ENCODE data around the gene COPS8.

The COPS8 gene

GRCh38 chr2:237097326-237097910 lies 11.7 kb downstream of the COPS8 start:
- no peak overlapping the region for H2AFZ ChIP-seq (ENCODE audit: low read length)
- H3K9me3 ChIP-seq (ENCODE audit: insufficient read depth, low read depth, low read length): no peaks in the 10 kb centered on the region
- H3K36me3 ChIP-seq (ENCODE audit: insufficient read depth, low read length): peaks cover 66% of the 10 kb centered on the region; the same call in 1 of the 2 replicates
- no peaks in the 10 kb centered on the region for H3K9me2 ChIP-seq (replicated peaks; ENCODE audit: low read depth, low read length)
- peaks cover 2% of the 10 kb centered on the region for H4K20me1 ChIP-seq (ENCODE audit: insufficient read depth, low read length, poor library complexity, severe bottlenecking)
- no peaks in the 10 kb centered on the region for H3F3A ChIP-seq (ENCODE audit: low read depth)
- TF ChIP-seq EZH2phosphoT487 (IDR thresholded peaks at IDR 0.05; ENCODE audit: borderline replicate concordance) (no peak), CTCF (conservative IDR thresholded peaks at IDR 0.05; ENCODE audit: low read length) (no peak)
- H3K27me3 ChIP-seq (ENCODE audit: insufficient read depth, low read length, poor library complexity, severe bottlenecking): no peaks in the 10 kb centered on the region
- H3K4me2 ChIP-seq (ENCODE audit: low read depth, low read length, poor library complexity, severe bottlenecking): no peak overlapping the region
- H3K4me3 ChIP-seq (ENCODE audit: low read length, poor library complexity, severe bottlenecking): no peak overlapping the region
- H3K9ac ChIP-seq (ENCODE audit: low read depth, low read length, poor library complexity, severe bottlenecking): no peak overlapping the region
- 0 out of 2 replicates have a peak, but pooled peaks cover 4% of the 10 kb centered on the region for H3K79me2 ChIP-seq (ENCODE audit: insufficient read depth, low read length)
- H3K4me1 ChIP-seq (ENCODE audit: insufficient read depth, low read length, poor library complexity, severe bottlenecking): no peaks in the 10 kb centered on the region

DNA sequence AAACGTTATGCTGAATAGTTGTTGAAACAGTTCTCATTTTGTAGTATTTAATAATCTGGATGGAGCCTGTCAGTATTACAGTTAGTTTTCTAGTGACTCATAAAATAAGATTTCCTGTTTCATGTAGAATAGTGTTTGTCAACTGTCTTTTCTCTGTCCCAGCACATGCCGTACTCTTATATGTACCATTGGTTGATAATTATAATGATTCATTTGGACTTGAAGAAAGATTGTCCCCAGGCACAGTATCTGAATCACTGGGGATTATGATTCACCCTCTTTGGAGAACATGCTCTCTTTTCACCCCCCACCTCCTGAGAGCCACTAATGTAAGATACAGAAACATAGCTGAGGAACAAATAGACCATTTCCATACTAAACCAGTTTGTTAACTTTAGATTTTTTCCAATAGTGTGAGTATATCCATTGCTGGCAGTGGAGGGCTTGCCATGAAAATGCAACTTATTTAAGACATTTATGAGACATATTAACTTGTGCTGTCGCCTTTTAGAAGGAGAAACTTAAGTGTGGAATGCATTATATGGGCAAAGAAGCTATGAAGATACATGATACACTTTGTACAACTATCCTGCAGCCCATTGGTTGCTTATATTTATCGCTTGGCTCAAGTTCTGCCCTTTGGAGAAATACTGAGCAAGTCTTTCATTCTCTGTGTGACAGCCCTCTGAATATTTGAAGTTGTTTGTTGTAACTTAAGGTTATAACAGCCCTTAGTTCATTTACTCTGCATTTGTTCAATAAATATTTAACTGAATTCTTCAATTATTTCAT lies 12.4 kb downstream of the COPS8 start:
- Histone ChIP-seq H3K9me2 (replicated peaks; ENCODE audit: low read depth, low read length) (no peaks in the 10 kb centered on the region), H3K4me3 (ENCODE audit: low read length, poor library complexity, severe bottlenecking) (no peak overlapping the region), H3F3A (ENCODE audit: low read depth) (no peaks in the 10 kb centered on the region), H3K4me2 (ENCODE audit: low read depth, low read length, poor library complexity, severe bottlenecking) (no peak overlapping the region), H4K20me1 (ENCODE audit: insufficient read depth, low read length, poor library complexity, severe bottlenecking) (no peaks in the 10 kb centered on the region), H3K4me1 (ENCODE audit: insufficient read depth, low read length, poor library complexity, severe bottlenecking) (no peaks in the 10 kb centered on the region), H3K36me3 (ENCODE audit: insufficient read depth, low read length) (peaks cover 66% of the 10 kb centered on the region; the same call in 1 of the 2 replicates), H2AFZ (ENCODE audit: low read length) (no peak overlapping the region), H3K9me3 (ENCODE audit: insufficient read depth, low read depth, low read length) (no peaks in the 10 kb centered on the region), H3K79me2 (ENCODE audit: insufficient read depth, low read length) (no peaks in the 10 kb centered on the region), H3K9ac (ENCODE audit: low read depth, low read length, poor library complexity, severe bottlenecking) (no peak overlapping the region), H3K27me3 (ENCODE audit: insufficient read depth, low read length, poor library complexity, severe bottlenecking) (no peaks in the 10 kb centered on the region)
- TF ChIP-seq CTCF (conservative IDR thresholded peaks at IDR 0.05; ENCODE audit: low read length) (no peak), EZH2phosphoT487 (IDR thresholded peaks at IDR 0.05; ENCODE audit: borderline replicate concordance) (no peak)

DNA sequence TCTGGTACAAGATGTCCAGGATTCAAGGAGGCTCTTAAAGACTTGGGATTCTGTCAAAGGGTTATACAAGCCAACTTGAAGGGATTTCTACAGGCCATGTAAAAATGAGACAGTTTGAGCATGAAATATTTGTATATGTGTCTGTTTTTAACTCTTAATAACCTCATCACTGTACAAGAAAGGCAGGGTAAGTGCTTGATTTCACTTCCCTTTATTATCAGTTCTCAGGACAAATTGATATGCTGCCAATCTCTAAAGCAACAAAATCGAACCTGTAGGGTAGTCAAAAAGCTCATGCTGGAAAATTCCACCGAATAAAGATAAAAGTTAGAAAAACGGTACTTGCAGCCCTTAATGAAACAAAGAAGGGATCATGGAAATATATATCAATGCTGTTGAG lies 14.1 kb downstream of the COPS8 start:
- Histone ChIP-seq H3F3A (ENCODE audit: low read depth) (no peaks in the 10 kb centered on the region), H3K36me3 (ENCODE audit: insufficient read depth, low read length) (peaks cover 58% of the 10 kb centered on the region; the same call in 1 of the 2 replicates), H3K27me3 (ENCODE audit: insufficient read depth, low read length, poor library complexity, severe bottlenecking) (no peaks in the 10 kb centered on the region), H3K4me1 (ENCODE audit: insufficient read depth, low read length, poor library complexity, severe bottlenecking) (no peaks in the 10 kb centered on the region), H4K20me1 (ENCODE audit: insufficient read depth, low read length, poor library complexity, severe bottlenecking) (no peaks in the 10 kb centered on the region), H3K79me2 (ENCODE audit: insufficient read depth, low read length) (no peaks in the 10 kb centered on the region), H3K9me2 (replicated peaks; ENCODE audit: low read depth, low read length) (no peaks in the 10 kb centered on the region), H3K9ac (ENCODE audit: low read depth, low read length, poor library complexity, severe bottlenecking) (no peak overlapping the region), H3K9me3 (ENCODE audit: insufficient read depth, low read depth, low read length) (no peaks in the 10 kb centered on the region), H3K4me2 (ENCODE audit: low read depth, low read length, poor library complexity, severe bottlenecking) (no peak overlapping the region), H2AFZ (ENCODE audit: low read length) (no peak overlapping the region), H3K4me3 (ENCODE audit: low read length, poor library complexity, severe bottlenecking) (no peak overlapping the region)
- no peak for TF ChIP-seq CTCF (conservative IDR thresholded peaks at IDR 0.05; ENCODE audit: low read length)

Data from Loucy (cell line).